IPS DF 19.7 (cell line): Measurements from ENCODE around the gene C1orf56.
"Not testable (repeated sequence)": the region's sequence is repeated elsewhere in the genome, so short reads cannot be mapped to it uniquely, and the experiment has no call there.

ENCODE experiments used
- DNase-seq: peaks from one replicate; pipeline ENCODE4 v3.0.0-alpha.2; 2013; ENCODE audit warnings: low read depth, low spot score

C1orf56 gene

GRCh38 chr1:151060657-151061421, 13.3 kb downstream of the C1orf56 start:
- no peak for DNase-seq

- no peak for DNase-seq
These were observed 14.2 kb downstream of the C1orf56 start for GRCh38 chr1:151061704-151062103.

- no peak for DNase-seq
These were observed 15.3 kb downstream of the C1orf56 start for GRCh38 chr1:151062741-151063371.

GRCh38 chr1:151065089-151065645, 17.6 kb downstream of the C1orf56 start:
- no peak for DNase-seq

- no peak for DNase-seq
These were observed 19.6 kb downstream of the C1orf56 start for GRCh38 chr1:151067185-151067584.

- DNase-seq: no peak
These were observed 21.5 kb downstream of the C1orf56 start for GRCh38 chr1:151069103-151069486.

- DNase-seq: peak; percentile 88
These were observed 23.1 kb downstream of the C1orf56 start, which contains the start of gene GABPB2 for GRCh38 chr1:151070474-151071276. GABPB2 (plus strand) TSS chr1:151070761; CDS start chr1:151088190, 17,429 bp downstream.

GRCh38 chr1:151072224-151072623, 24.7 kb downstream of the C1orf56 start:
- no peak for DNase-seq

- no peak for DNase-seq
These were observed 38.5 kb downstream of the C1orf56 start for GRCh38 chr1:151085953-151086559.

- DNase-seq: not testable (repeated sequence)
These were observed 49.9 kb downstream of the C1orf56 start for GRCh38 chr1:151097426-151097825.

- DNase-seq: no peak
These were observed 50.6 kb downstream of the C1orf56 start for GRCh38 chr1:151098126-151098525.
